Measurements from ENCODE around the gene FARS2.
"Not testable (repeated sequence)": the region's sequence is repeated elsewhere in the genome, so short reads cannot be mapped to it uniquely, and the experiment has no call there.

FARS2 gene

DNA sequence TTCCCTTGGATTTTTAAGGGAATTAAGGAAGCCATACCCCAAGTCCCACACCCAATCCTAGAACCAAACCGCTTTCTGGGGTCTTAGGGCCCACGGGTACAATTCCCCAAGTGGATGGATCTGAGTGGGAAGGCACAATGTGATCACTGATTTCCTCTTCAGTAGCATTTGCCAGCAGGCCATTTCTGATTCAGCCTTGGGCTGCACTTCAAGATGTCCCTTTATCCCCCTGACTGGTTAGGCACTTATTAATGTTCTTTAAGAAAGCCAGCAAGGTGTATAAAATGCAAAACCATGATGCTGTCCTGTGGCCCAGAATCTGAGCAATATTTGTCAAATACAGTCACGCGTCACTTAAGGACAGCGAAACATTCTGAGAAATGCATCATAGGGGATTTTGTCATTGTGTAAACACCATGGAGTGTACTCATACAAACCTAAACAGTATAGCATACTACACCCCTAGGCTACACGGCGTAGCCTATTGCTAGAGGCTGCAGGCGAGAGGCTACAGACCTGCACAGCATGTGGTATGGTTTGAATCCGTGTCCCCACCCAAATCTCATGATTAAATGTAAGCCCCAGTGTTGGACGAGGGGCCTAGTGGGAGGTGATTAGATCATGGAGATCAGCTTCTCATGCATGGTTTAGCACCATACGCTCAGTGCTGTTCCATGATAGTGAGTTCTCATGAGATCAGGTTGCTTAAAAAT lies 511.3 kb downstream of the FARS2 start:
- no peak for DNase-seq

DNA sequence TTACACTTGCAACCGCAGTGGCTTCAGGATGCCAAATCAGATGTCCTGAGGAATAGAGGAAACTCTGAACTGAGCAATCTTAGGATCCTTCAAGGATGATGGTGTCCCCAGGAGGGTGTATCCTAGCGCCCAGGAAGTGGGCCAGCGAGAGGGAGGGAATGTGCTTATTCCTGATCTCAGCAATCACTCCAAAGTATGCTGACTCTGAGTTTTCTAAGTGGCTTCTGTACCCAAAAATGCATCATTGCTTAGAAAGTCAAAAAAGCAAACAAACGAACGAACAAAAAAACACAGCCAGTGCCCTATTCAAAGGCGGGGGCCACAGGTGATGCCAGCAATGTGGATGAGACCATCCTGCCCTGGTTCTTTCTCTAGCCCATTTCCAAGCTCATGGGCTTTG lies 514.8 kb downstream of the FARS2 start:
- DNase-seq = no peak

DNA sequence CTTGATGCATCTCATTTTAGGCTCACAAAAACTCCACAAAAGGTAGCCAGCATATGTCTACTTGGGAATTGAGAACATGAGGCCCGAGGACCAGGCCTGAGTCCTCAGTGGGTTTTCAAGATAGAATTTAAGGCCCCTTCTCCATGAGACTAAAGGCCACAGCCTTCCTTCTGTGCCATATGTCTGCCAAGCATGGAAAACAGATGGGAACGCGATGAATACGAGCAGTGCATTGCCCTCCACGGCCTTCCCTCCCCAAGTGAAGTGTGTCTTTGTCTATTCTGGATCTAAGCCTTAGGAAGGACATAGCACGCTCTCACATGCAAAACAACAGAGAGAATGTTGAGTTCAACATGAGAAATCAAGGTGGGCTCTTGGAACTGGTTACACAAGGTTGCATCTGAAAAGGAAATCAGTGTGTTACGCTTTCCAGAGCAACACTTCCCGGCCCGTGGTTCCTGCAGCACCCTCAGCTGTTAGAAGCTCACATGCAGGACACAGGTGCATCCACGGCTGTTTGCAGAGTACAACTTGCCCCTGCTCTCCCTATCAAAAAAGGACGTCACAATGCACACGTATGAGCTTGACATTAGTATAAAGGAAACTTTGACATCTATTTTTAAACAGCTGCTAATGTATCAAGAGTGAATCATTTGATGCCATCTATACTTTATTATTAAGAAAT lies 515.5 kb downstream of the FARS2 start:
- DNase-seq = no peak

DNA sequence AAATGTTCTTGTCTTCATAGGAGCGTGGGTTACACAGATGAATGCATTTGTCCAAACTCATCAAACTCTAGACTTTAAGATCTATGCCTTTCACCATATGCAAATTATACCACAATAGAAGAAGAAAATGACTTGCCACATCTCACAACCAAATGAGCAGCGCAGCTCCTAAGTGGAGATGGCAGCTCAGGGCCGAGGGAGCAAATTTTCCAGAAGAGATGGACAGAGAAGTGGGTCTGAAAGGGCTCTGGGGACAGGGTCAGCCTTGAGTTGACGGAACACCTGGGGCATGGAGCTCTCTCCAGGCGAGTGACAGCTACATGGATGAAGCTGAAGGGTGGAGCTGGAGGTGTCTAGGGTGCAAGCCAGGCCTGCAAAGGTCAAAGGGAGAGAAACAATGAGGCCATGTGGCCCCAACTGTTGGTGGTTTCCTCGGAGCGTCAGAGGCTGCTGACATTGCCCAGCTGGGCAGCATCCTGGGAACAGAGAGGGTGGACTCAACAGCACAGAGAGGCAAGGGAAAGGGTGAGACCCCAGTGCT lies 517.1 kb downstream of the FARS2 start:
- no peak for DNase-seq

DNA sequence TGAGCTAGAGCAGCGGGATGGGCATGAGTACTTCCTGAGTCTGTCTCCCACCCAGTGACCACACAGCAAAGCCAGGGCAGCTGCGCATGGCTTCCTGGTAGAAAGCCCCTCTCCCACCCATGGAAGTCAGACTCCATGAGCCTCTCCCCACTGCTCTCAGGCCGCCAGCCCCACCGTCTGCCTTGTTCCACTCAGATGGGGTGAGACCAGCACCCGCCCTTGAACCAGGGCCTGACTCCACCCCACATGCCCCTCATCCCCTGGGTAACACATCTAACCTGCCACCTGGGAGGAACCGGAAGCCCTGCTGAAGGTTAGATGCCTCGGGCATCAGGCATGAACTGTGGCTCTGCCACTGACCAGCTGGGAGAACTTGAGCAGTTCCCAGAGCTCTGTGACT lies 517.6 kb downstream of the FARS2 start:
- DNase-seq = no peak

DNA sequence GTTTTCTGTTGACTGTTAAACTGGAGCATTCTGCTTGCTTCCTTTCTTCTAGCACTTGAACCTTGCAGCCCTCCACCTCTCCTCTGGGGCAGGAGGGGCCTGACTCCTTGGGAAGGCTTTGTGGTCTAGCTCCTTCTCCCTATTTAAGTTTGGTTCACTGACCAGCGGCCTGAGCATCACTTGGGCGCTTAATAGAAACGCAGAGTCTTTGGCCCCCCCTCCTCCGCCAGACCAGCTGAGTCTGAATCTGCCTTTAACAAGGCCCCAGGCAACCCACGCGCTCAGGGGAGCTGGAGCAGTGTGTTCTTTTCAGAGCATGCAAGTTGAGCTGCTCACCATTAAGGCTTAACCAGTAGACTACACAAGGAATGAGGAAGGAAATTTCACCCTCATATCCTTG lies 519.7 kb downstream of the FARS2 start:
- no peak for DNase-seq

DNA sequence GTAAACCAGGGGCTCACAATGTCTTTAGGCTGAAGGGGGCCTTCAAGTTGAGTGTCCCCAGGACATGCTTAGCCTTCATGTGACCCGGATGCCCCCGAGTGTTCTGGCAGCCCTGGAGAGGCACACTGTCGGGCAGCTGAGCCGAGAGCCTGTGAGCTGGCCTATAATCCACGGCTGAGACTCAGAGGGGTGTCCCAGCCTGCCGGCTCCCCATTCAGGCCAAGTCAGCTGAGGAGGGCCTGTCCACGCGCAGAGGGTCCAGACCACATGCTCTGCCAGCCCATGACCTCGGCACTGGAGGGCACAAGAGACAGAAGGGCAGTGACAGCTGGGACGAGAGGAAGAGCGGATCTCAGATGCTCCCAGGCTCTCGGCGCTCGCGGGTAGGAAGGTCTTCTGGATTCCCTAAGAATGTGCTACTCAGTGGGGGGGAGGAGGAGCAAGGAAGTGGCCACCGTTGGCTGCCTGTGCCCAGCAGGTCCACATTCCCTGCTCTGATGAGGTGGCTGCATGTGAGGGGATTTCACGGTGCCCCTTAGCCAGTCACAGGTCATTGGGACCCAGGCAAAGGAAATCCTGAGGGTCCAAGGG lies 520.7 kb downstream of the FARS2 start:
- DNase-seq = no peak

DNA sequence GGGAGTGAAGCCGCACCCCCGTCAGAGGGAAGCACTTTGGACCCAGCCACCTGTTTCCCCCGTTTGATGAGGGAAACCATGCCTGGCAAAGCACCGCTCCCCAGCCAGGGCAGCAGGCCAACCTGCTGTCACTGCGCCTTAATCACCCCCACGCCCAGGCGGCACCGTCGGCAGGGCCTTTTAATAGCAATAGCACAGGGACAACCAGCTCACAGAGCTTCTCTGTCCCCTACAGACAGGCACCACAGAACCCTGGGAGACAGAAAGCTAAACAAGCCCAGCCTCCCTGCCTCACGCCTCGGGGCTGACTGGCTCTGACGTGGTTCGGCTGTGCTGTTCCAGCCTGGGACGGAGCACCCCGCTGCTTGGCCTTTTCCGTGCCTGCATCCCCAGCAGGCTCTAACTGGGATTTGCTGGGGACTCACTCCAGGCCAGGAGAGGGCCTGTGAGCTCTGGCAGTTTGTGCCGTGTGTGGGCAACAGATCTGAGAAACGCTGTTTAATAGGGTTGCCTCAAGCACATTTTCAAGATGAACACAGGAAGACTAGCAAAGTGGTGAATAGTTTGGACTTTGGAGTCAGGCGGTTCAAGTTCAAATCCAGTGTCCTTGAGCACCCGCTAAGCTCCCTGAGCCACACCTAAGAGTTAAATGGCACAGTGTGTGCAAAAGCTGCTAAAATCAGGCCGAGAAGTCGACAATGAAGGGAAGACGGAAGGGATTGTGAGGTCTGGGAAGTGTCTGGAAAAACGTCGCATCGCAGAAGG lies 521.7 kb downstream of the FARS2 start:
- peak; percentile 60 to 65 for DNase-seq

DNA sequence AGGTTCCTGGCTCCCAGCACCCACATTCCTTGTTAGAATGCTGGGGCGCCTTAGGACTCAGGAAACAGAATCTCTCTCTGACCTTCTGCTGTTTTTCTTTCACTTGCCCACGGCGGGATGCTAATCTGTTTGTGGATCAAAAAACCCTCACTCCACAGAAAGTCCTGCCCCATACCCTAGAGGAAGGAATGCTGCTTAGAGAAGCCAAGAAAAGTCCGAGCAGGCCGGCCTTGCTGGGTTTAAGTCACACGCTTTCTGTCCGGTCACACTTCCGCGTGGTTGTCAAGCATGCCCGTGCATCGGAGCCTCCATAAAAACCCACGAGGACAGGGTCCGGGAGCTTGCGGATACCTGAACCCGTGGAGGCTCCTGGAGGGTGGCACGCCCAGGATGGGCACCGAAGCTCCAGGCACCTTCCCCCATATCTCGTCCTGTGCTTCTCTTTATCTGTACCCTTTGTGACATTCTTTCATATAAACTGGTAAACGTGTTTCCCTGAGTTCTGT lies 522.3 kb downstream of the FARS2 start:
- no peak for DNase-seq

DNA sequence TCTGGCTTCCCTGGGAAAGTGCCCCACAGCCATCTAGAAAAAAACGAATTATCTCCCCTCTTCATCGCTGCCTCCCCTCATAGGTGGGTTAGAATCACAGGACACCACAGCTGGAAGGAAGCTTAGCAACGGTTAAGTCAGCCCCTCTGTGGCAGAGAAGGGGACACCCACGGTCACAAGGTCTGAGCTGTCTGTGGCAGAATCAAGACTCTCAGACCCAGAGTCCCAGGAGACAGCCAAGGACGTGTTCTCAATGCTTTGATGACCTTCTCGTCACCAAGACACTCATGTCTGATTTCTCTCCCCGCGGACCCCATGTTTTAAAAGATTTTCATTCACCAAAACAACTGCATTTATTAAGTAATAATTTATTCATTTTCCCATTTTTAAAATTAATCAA lies 523.9 kb downstream of the FARS2 start:
- DNase-seq = no peak

DNA sequence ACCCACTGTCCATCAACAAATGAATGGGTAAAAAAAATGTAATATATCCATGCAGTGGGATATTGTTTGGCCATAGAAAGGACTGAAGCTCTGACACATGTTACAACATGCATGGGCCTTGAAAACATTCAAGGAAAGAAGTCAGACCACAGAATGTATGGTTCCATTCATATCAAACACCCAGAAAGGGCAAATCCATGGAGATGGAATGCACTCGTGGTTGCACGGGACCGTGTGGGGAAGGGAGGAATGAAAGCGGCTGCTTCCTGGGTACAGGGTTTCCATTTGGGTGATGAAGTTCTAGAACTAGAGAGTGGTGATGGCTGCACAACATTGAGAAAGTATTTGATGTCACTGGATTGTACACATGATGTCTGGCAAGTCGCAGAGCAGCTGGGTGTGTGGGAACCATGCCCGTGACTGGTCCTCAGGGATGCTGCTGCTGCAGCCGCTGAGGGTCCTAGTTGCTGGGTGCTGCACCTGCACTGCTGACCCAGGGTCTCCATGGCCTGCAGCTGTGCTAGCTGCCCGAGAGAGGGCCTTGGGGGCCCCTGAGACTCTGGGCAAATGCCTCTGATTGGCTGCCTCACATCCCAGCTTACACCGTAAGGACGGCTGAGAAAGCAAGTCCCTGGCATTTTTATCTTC lies 525.1 kb downstream of the FARS2 start:
- no peak for DNase-seq

DNA sequence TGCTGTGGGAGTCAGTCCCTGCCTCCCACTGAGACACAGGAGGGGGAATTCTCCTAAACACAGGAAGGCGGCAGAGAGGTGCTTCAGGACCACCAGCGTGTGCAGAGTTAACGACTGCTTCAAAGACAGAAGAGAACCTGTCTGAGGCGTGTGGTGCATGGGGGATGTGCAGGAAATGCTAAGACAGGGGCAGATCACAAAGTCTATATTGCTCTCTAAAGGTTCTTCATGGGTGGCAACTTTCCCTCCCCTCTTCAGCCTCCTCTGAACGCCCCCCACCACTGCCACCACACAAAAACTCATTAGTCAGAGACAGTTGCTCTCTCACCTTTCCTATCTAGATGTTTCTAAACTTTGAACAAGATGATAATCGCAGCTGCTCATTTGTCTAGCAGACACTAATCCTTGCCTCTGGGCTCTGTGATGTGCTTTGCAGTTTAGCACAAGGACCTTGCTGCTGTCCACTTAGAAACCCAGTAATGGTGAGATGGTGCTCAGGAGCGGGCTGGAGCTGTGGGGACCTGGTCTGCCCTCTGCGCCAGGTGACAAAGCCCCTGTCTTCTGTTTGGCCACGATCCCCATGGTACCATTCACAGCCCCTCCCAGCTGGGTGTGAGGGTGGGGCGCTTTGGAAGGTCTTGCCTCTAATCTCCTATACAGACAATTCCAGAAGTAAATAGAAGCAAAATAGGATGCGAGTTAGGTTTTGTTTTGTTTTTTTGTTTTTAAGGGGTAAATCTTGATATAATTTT lies 525.8 kb downstream of the FARS2 start:
- DNase-seq = no peak

DNA sequence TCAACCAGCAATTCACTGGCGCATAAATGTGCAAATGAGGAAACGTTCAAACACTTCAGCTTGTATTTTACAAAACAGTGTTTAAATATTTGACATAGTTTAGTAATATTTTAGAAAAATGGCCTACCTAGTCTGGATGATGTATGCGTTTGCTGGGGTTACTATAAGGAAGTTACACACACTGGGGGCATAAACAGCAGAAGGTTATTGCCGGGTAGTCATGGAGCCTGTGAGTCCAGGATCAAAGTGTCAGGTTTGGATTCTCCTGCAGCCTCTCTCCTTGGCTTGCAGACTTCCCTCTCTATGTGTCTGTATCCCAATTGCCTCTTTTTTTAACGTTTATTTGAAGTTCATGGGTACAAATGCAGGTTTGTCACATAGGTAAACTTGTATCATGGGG lies 528.1 kb downstream of the FARS2 start:
- not testable (repeated sequence) for DNase-seq

DNA sequence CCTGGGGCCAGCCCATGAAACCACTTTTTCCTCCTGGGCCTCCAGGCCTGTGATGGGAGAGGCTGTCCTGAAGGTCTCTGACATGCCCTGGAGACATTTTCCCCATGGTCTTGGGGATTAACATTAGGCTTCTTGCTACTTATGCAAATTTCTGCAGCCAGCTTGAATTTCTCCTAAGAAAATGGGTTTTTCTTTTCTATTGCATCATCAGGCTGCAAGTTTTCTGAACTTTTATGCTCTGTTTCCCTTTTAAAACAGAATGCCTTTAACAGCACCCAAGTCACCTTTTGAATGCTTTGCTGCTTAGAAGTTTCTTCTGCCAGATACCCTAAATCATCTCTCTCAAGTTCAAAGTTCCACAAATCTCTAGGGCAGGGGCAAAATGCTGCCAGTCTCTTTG lies 535.2 kb downstream of the FARS2 start:
- not testable (repeated sequence) for DNase-seq

DNA sequence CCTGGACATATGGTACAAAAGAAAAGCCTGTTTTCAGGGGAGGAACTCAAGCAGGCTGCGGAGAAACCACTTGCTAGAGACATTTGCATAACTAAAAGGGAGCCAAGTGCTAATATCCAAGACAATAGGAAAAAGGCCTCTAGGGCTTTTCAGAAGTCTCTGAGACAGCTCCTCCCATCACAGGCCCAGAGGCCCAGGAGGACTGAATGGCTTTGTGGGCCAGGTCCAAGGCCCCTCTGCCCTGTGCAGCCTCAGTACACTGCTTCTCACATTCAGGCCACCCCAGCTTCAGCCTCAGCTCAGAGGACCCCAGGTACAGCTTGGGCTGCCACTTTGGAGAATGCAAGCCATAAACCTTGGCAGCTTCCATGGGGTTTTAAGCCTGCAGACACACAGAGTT lies 545.1 kb downstream of the FARS2 start:
- DNase-seq = not testable (repeated sequence)

DNA sequence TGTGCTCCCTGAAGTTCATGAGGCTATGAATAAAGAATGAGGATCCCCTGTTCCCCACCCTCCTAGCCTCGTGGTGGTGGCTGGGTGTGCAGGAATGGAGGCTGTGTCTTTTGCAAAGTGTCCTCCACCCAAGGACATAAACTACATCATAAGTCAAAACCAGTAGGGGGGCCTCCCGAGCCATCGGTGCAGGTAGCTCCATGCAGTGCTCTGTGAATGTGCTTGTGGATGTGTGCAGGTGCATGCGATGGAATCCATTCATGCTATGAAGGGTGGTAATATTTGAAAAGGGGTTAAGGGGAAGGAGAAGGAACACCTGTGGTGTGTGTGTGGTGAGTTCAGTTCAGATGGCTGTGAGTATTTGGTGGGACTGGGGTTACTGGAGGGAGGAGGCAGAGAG lies 548.1 kb downstream of the FARS2 start:
- no peak for DNase-seq

DNA sequence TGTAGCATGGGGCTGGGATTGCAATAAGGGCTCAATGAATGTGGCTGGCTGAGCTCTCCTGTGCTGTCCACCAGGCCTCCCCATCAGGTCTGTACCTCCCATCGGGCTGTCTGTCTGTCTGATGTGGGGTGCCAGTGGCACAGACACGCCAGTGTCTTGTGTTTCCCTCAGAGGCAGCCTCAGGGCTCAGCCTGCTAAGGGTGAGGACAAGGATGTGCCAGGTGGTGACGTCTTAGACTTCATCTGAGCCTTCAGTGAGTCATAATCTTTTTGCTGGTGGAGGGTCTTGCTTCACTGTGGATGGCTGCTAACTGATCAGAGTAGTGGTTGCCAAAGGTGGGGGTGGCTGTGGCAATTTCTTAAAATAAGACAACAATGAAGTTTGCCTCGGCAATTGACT lies 550.7 kb downstream of the FARS2 start:
- DNase-seq = no peak

DNA sequence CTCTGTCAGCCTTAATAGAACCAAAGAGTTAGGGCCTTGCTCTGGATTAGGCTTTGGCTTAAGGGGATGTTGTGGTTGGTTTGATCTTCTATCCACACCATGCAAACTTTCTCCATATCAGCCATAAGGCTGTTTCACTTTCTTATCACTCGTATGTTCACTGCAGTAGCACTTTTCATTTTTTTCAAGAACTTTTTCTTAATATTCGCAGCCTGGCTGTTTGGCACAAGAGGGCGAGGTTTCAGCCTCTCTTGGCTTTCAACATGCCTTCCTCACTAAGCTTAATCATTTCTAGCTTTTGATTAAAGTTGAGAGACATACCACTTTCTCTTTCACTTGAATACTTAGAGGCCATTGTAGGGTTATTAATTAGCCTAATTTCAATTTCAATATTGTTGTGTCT lies 552.3 kb downstream of the FARS2 start:
- DNase-seq = no peak

DNA sequence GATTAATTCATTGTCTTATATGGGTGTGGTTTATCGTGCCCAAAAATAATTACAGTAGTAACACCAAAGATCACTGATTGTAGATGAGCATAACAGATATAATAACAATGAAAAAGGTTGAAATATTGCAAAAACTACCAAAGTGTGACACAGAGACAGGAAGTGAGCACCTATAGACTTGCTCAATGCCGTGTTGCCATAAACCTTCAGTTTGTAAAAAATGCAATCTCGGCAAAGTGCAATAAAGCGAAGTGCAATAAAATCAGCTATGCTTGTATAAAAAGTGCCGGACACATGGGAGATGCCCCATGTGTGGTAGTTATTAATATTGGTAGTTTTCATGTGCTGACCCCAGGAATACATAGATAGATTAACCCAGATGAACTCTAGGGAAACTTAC lies 552.8 kb downstream of the FARS2 start:
- no peak for DNase-seq

DNA sequence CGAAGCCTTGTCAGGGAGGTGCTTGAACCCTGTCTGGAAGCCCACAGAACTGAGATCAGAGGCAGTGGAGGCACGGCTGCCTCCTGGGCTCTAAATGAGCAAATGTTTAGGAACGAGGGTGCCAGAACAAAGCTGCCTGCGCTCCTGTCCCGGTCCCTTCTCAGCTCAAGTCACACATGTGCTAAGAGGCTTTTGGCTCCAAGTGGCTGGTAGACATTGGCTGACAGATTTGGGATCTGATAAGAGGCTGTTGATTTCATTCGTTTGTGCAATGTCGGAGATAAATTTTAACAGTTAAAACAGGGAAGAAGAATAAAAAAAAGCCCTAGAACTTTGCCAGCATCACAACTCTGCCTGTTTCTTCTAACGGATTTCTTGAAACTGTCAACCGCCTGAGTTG lies 553.6 kb downstream of the FARS2 start:
- no peak for DNase-seq

DNA sequence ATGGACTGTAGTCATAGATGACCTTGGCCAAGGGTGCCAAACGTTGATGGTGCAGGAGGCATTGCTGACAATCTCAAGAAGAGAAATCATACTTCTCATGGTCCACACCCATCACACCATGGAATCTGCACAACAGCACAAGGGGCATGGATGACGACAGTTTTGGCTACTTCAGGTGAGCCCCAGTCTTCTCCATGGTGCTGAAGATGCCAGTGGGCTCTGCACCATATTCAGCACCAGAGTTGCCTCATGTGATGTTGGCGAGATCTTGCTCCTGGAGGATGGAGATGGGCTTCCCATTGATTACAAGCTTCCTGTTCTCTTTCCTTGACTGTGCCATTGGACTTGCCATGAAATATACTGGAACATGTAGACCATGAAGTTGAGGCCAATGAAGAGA lies 556.6 kb downstream of the FARS2 start:
- no peak for DNase-seq

DNA sequence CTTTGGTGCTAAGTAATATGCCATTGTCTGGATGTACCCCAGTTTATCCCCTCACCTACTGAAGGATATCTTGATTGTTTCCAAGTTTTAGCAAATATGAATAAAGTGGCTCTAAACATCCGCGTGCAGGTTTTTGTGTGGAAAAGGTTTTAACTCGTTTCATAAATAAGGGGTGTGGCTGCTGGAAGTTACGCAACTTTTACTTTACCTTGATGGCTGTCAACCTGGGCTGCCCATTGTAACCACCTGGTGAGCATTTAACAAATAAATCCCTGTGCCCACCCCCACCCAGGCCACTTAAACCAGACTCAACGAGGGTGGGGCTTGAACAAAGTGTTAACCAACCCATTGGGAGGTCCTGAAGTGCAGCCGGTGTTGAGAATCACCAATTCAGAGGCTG lies 557.6 kb downstream of the FARS2 start:
- no peak for DNase-seq
